Neural progenitor cell (in vitro differentiated cells): ENCODE results near the gene NOMO2. TPM values are rescaled to one million over a fixed set of nuclear protein-coding genes. Genes with fewer than 3 reads are reported as not detected.
"Not testable (repeated sequence)": the region's sequence is repeated elsewhere in the genome, so short reads cannot be mapped to it uniquely, and the experiment has no call there.

Source experiments
- DNase-seq: peaks from one replicate; pipeline ENCODE4 v3.0.0-alpha.2; 2016; ENCODE audit warnings: low spot score
- H2AFZ ChIP-seq: fragments of 200-600 bp; sonication (generic); replicated peaks from 2 replicates; pipeline ENCODE4 v1.6.1; 2016; ENCODE audit warnings: antibody characterized with exemption
- H3F3A ChIP-seq: fragments of 200-600 bp; sonication (generic); 2 replicates; pipeline ENCODE4 v1.6.1; 2016; ENCODE audit warnings: antibody characterized with exemption, low read depth
- H3K27ac ChIP-seq: fragments of 200-600 bp; sonication (generic); 2 replicates; pipeline ENCODE4 v1.5.1; 2016; ENCODE audit warnings: mild to moderate bottlenecking
- H3K27me3 ChIP-seq: fragments of 200-600 bp; sonication (generic); 2 replicates; pipeline ENCODE4 v1.6.1; 2016; ENCODE audit warnings: mild to moderate bottlenecking, moderate library complexity
- H3K36me3 ChIP-seq: fragments of 200-600 bp; sonication (generic); 2 replicates; pipeline ENCODE4 v1.5.1; 2016
- H3K4me1 ChIP-seq: fragments of 200-600 bp; sonication (generic); 2 replicates; pipeline ENCODE4 v1.6.1; 2016; ENCODE audit warnings: mixed run types
- H3K4me2 ChIP-seq: fragments of 200-600 bp; sonication (generic); 2 replicates; pipeline ENCODE4 v1.6.1; 2016
- H3K4me3 ChIP-seq: fragments of 200-600 bp; sonication (generic); 2 replicates; pipeline ENCODE4 v1.5.1; 2016
- H3K79me2 ChIP-seq: fragments of 200-600 bp; sonication (generic); 2 replicates; pipeline ENCODE4 v1.6.1; 2016; ENCODE audit warnings: low read depth
- H3K9ac ChIP-seq: fragments of 200-600 bp; sonication (generic); 2 replicates; pipeline ENCODE4 v1.6.1; 2016
- H3K9me3 ChIP-seq: fragments of 200-600 bp; sonication (generic); 2 replicates; pipeline ENCODE4 v1.5.1; 2016; ENCODE audit warnings: low read depth
- H4K20me1 ChIP-seq: fragments of 200-600 bp; sonication (generic); 2 replicates; pipeline ENCODE4 v1.6.1; 2016; ENCODE audit warnings: low read depth
- H3K27ac Mint-ChIP-seq: 3 replicates; pipeline ENCODE4 v1.8.0; 2021; ENCODE audit warnings: mixed read lengths
- H3K27me3 Mint-ChIP-seq: 2 replicates; pipeline ENCODE4 v1.8.0; 2022; ENCODE audit warnings: low read depth, mild to moderate bottlenecking, inconsistent platforms, moderate library complexity, mixed read lengths; ENCODE audit not compliant: insufficient read depth
- H3K36me3 Mint-ChIP-seq: 3 replicates; pipeline ENCODE4 v1.8.0; 2021; ENCODE audit warnings: mixed read lengths
- H3K4me1 Mint-ChIP-seq: 3 replicates; pipeline ENCODE4 v1.8.0; 2021; ENCODE audit warnings: mixed read lengths
- H3K4me3 Mint-ChIP-seq: 3 replicates; pipeline ENCODE4 v1.8.0; 2021; ENCODE audit warnings: mild to moderate bottlenecking, moderate library complexity, mixed read lengths
- H3K9me3 Mint-ChIP-seq: 3 replicates; pipeline ENCODE4 v1.8.0; 2020; ENCODE audit warnings: mixed read lengths
- total RNA-seq: library from RNA; depleted of rRNA; stranded (reverse); fragments of >200 nt; gene quantifications from 2 replicates; pipeline ENCODE4 v1.2.3, GENCODE V29; 2015; ENCODE audit warnings: low replicate concordance

The NOMO2 gene
- total RNA-seq, 1 donor from 2014 or later: 52.2 TPM

DNA sequence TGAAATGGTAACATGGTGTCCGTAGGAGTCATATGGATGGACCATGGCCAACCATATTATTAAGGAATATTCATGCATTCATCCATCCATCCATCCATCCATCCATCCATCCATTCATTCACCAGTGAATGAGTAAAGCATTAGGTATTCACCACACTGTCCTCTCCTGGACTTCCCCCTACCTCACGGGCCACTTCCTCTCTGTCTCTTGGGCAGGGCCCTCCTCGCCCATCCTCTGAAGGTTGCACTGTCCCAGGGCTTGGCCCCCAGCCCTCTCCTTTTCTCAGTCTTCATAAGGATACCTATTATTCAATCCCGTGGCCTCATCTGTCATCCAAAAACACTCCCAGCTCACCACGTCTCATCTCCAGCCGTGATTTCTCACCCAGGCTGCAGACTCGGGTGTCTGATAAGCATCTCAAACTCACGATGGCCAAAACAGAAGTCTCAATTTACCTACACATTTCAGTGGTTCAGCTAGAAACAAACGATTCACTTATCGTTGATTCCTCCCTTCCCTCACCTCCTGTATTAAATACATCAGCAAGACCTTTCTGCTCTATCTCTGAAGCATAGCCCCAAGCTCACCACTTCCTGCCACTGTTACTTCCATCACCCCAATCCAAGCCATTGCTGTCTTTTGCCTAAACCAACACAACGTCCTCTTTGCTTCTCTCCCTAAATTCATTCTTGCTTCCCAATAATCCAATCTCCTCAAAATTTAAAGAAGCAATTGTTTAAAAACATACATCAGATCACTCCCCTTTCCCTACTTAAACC, 69.6 kb downstream of the NOMO2 start:
- not testable (repeated sequence) for H3K4me1 ChIP-seq, H4K20me1 ChIP-seq, H3K27me3 Mint-ChIP-seq, DNase-seq, H3K79me2 ChIP-seq, H3K36me3 Mint-ChIP-seq, H3K9ac ChIP-seq, H3K4me3 Mint-ChIP-seq, H3K9me3 Mint-ChIP-seq, H3K27me3 ChIP-seq, H3F3A ChIP-seq, H3K4me2 ChIP-seq, H3K4me1 Mint-ChIP-seq, H3K27ac Mint-ChIP-seq, H3K36me3 ChIP-seq, H2AFZ ChIP-seq, H3K9me3 ChIP-seq, H3K27ac ChIP-seq, H3K4me3 ChIP-seq

DNA sequence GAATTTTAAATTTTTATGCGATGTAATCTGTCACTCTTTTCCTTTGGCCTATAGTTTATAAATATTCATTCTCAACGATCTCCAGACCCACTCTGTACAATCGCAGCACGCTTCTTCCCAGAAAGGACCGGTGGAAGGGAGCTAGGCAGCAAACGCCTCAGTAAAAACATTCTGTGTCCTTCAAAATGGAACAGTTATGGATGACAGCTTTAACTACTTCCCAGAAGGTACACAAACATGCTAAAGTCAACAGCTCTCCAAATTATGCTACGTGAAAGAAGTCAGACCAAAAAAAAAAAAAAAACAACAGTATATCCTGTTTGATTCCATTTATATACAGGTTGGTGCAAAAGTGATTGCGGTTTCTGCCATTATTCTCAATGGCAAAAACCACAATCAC, 125.9 kb downstream of the NOMO2 start:
- not testable (repeated sequence) for H3K9me3 ChIP-seq, H3K4me1 Mint-ChIP-seq, DNase-seq, H3K36me3 ChIP-seq, H3K4me1 ChIP-seq, H3K9me3 Mint-ChIP-seq, H3K27me3 ChIP-seq, H3F3A ChIP-seq, H3K4me2 ChIP-seq, H3K79me2 ChIP-seq, H3K27ac Mint-ChIP-seq, H2AFZ ChIP-seq, H3K4me3 ChIP-seq, H3K4me3 Mint-ChIP-seq, H3K27ac ChIP-seq, H3K36me3 Mint-ChIP-seq, H4K20me1 ChIP-seq, H3K27me3 Mint-ChIP-seq, H3K9ac ChIP-seq

DNA sequence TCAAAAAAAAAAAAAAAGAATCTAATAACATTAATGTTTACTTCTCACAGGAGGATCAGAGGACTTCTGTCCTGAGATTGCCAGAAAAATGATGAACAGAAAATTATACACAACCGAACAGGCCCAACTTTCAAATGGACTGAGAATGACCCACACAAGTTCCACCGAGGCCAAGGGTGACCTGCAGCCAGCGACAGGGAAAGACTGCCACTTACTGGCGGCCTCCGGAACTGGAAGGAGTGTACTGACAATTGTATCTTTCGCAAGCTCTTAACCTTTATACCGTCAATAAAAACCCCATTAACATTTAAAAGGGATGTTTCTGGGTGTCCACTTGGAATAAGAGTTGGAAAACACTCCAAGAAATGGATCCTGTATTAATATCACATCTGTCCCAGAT, 146.1 kb downstream of the NOMO2 start:
- H3K27ac Mint-ChIP-seq, H3K4me3 ChIP-seq, H3F3A ChIP-seq, H3K9me3 Mint-ChIP-seq, DNase-seq, H3K4me2 ChIP-seq, H3K4me1 Mint-ChIP-seq, H3K36me3 Mint-ChIP-seq, H3K36me3 ChIP-seq, H3K4me3 Mint-ChIP-seq, H3K9me3 ChIP-seq, H3K79me2 ChIP-seq, H3K27me3 Mint-ChIP-seq, H2AFZ ChIP-seq, H3K4me1 ChIP-seq, H3K27ac ChIP-seq, H4K20me1 ChIP-seq, H3K27me3 ChIP-seq, H3K9ac ChIP-seq: not testable (repeated sequence)

DNA sequence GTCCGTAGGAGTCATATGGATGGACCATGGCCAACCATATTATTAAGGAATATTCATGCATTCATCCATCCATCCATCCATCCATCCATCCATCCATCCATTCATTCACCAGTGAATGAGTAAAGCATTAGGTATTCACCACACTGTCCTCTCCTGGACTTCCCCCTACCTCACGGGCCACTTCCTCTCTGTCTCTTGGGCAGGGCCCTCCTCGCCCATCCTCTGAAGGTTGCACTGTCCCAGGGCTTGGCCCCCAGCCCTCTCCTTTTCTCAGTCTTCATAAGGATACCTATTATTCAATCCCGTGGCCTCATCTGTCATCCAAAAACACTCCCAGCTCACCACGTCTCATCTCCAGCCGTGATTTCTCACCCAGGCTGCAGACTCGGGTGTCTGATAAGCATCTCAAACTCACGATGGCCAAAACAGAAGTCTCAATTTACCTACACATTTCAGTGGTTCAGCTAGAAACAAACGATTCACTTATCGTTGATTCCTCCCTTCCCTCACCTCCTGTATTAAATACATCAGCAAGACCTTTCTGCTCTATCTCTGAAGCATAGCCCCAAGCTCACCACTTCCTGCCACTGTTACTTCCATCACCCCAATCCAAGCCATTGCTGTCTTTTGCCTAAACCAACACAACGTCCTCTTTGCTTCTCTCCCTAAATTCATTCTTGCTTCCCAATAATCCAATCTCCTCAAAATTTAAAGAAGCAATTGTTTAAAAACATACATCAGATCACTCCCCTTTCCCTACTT, 152.2 kb downstream of the NOMO2 start:
- not testable (repeated sequence) for H3K4me1 Mint-ChIP-seq, H3K27ac Mint-ChIP-seq, H3K36me3 Mint-ChIP-seq, H3K9me3 Mint-ChIP-seq, H3K4me2 ChIP-seq, H3K9me3 ChIP-seq, H3K27me3 Mint-ChIP-seq, H3K9ac ChIP-seq, H3F3A ChIP-seq, H3K4me3 ChIP-seq, H3K27ac ChIP-seq, H3K36me3 ChIP-seq, H4K20me1 ChIP-seq, H3K79me2 ChIP-seq, H2AFZ ChIP-seq, DNase-seq, H3K27me3 ChIP-seq, H3K4me3 Mint-ChIP-seq, H3K4me1 ChIP-seq

DNA sequence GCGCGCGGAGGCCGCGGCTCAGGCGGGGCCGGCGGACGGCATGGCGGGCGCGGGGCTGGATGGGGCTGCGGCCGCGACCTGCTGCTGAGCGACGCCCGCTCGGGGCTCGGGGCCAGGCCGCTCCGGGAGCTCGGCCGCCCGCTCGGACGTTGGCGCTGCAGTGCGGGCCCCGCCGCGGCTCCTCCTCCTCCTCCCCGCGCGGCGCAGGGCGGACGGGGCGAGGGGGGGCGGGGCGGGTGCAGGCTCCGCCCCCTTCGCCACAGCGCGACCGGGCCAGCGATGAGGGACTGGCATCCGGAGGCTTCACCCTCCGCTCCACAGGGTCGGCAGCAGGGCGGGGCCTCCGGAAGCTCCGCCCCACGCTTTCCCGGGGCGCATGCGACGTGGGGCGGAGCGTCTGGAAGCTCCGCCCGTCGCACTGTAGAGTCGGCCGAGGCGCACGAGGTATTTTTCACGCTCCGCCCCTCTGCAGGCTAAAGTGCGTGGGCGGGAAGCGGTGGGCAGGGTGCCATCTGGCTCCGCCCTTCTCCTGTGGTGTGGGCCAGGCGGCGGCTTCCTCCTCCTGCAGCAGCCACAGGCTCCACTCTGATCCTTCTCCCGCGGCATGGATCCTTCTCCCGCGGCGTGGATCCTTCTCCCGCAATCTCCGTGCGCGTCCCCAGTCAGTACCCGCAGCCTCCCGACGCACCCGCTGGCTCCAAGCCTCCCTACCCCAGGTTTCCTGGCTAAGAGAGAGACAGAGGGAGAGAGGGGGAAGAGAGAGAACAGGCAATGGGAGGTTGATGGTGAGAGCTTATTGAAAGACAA, 159.8 kb downstream of the NOMO2 start:
- H3K27ac Mint-ChIP-seq, H3K4me1 ChIP-seq, H3K9me3 Mint-ChIP-seq, H3K36me3 ChIP-seq, H3K4me2 ChIP-seq, H3K4me3 Mint-ChIP-seq, H3K79me2 ChIP-seq, H3K27me3 ChIP-seq, H4K20me1 ChIP-seq, H3F3A ChIP-seq, H3K9ac ChIP-seq, H3K36me3 Mint-ChIP-seq, H2AFZ ChIP-seq, H3K4me1 Mint-ChIP-seq, H3K27me3 Mint-ChIP-seq, DNase-seq, H3K4me3 ChIP-seq, H3K9me3 ChIP-seq, H3K27ac ChIP-seq: not testable (repeated sequence)

DNA sequence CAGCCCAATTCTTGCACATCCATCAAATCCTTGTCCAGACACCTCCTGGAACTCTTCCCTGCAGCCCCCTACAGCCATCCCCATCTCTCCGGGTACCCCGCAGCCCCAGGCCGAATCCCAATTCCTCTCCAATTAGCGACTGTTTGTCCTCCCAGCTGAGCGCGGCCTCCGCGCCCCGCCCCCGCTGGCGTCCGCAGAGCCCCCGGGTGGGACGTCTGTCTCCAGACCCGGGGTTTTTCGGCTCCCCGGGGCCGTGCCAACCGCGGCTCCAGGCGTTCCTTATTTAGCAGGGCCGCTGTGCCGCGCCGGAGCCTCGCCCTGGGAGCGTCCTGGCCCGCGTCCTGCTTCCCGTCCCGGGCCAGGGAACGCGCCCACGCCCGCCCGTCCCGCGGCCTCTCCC, 160.7 kb downstream of the NOMO2 start:
- not testable (repeated sequence) for H3K36me3 ChIP-seq, DNase-seq, H3K9me3 ChIP-seq, H3K4me1 ChIP-seq, H3K27ac Mint-ChIP-seq, H2AFZ ChIP-seq, H4K20me1 ChIP-seq, H3F3A ChIP-seq, H3K27me3 ChIP-seq, H3K4me1 Mint-ChIP-seq, H3K9me3 Mint-ChIP-seq, H3K36me3 Mint-ChIP-seq, H3K9ac ChIP-seq, H3K79me2 ChIP-seq, H3K27me3 Mint-ChIP-seq, H3K27ac ChIP-seq
- Histone ChIP-seq H3K4me2 (peak overlapping the region; percentile 62), H3K4me3 (peak overlapping the region; percentile 54)
- peak overlapping the region; percentile 64 for H3K4me3 Mint-ChIP-seq

DNA sequence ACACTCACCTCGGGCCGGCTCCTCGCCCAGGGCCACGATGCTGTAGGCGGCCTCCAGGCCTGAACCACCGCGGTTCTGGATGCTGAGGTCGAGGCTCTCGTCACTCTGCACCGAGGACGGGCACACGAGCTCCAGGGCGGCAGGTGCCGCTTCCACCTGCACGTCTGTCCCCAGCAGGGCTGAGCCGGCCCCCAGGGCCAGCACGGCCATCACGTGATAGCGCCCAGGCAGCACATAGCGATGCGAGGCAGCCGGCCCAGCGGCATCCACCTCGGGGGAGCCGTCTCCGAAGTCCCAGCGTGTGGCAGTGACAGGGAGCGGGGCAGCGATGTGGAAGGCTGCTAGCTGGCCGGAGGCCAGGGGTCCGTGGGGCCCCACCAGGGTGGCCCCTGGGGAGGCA, 167.5 kb downstream of the NOMO2 start:
- H3K4me3 ChIP-seq, H3K36me3 ChIP-seq, H3K79me2 ChIP-seq, H3K4me3 Mint-ChIP-seq, H3K4me1 Mint-ChIP-seq, H3K27me3 ChIP-seq, H3K36me3 Mint-ChIP-seq, H3F3A ChIP-seq, H3K9ac ChIP-seq, DNase-seq, H3K27ac Mint-ChIP-seq, H3K27me3 Mint-ChIP-seq, H2AFZ ChIP-seq, H3K9me3 ChIP-seq, H3K9me3 Mint-ChIP-seq, H3K4me2 ChIP-seq, H3K27ac ChIP-seq, H4K20me1 ChIP-seq, H3K4me1 ChIP-seq: not testable (repeated sequence)

DNA sequence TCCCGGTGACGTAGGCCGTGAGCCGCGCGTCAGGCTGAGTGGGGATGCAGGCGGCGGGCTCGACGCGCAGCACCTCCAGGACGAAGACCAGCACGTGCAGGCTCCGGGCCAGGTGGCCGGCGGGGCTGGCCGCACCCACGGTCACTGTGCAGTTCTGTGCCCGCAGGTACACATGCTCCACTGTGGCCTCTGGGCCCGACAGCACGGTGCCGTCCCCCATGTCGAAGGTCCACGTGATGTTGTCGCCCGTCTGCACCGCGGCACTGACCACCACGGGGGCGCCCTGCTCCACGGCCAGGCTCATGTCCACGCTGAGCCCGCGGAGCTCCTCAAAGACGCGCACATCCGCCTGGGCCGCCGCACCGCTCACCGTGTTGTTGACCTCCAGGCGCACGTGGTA, 174.1 kb downstream of the NOMO2 start:
- H3K4me3 Mint-ChIP-seq, H3K27me3 Mint-ChIP-seq, H3K4me1 ChIP-seq, H4K20me1 ChIP-seq, H3K36me3 ChIP-seq, H3K4me3 ChIP-seq, H3F3A ChIP-seq, H3K9me3 Mint-ChIP-seq, H3K27me3 ChIP-seq, H3K9ac ChIP-seq, H3K9me3 ChIP-seq, H2AFZ ChIP-seq, H3K79me2 ChIP-seq, DNase-seq, H3K4me2 ChIP-seq, H3K36me3 Mint-ChIP-seq, H3K27ac Mint-ChIP-seq, H3K4me1 Mint-ChIP-seq, H3K27ac ChIP-seq: not testable (repeated sequence)
